Measurements from ENCODE around the gene KIAA1958. TPM values are rescaled to one million over a fixed set of nuclear protein-coding genes. Genes with fewer than 3 reads are reported as not detected.

The KIAA1958 gene
- total and polyA plus RNA-seq, 2 of the 4 experiments (the other 2 are of a cell fraction) = 0.65 to 1.8 TPM

DNA sequence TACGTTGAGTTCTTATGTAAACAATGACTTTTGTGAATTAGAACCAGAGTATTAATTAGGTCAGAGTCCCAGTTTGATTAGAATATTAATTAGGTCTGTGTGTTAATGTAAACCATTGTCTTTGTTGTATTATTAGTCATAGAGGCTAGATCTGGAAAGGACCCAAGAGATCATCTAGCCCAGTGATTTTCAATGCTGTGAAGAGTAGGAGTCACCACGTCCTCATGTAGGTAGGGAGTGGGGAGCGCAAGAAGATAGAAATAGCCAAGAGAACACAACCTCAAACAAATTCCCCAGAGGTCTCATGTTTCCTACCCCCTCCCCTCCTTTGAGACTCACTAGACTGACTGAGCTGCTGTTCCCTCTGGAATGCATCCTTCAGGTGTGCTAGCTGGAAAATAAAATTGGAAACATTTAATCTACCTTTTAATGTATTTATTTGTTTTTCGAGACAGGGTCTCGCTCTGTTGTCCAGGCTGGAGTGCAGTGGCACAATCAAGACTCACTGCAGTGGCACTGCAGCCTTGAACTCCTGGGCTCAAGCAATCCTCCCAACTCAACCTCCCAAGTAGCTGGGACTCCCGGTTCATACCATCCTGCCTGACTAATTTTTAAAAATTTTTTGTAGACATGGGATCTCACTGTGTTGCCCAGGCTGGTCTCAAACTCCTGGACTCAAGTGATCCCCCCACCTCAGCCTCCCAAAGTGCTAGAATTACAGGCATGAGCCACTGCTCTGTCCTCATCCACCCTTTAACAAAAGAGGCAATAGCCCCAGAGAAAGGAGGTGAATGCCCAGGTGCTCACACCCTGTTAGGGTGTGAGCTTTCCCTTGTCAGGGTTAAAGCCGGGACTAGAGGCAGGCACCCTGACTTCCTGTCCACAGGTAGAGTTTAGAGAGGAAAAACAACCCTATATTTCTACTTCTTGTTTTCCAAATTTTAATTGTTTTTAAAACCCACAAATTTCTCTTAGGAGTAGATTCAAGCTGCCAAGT, 138.4 kb downstream of the KIAA1958 start:
- no peak overlapping the region for H2BK120ac ChIP-seq (ENCODE audit: low read depth, low read length)

More for the DNA sequence above, 138.4 kb downstream of the KIAA1958 start:
- Histone ChIP-seq H3K56ac (ENCODE audit: extremely low read depth, insufficient read depth, low read length) (no peak overlapping the region), H4K20me1 (ENCODE audit: insufficient read depth, low read length) (no peaks in the 10 kb centered on the region), H3K4me2 (ENCODE audit: low read depth, low read length) (no peak overlapping the region), H4K91ac (ENCODE audit: insufficient read depth, low read depth, low read length) (no peak overlapping the region), H2BK15ac (ENCODE audit: low read depth, low read length) (no peak overlapping the region), H2AK5ac (ENCODE audit: low read depth, low read length) (no peak overlapping the region), H2BK20ac (ENCODE audit: low read depth, low read length) (no peak overlapping the region), H3K4me1 (ENCODE audit: control insufficient read depth, insufficient read depth, low read length) (no peaks in the 10 kb centered on the region), H3K9me3 (ENCODE audit: control insufficient read depth, insufficient read depth, low read length) (no peaks in the 10 kb centered on the region), H2AK9ac (replicated peaks; ENCODE audit: low read depth, low read length, poor library complexity) (no peak overlapping the region), H3K14ac (replicated peaks; ENCODE audit: low read depth, low read length) (no peak overlapping the region), H3K9ac (ENCODE audit: low read depth, low read length) (no peak overlapping the region), H3K4me3 (ENCODE audit: insufficient read depth, low read depth, low read length) (no peak overlapping the region), H3K4ac (ENCODE audit: low read depth, low read length) (no peak overlapping the region), H3K27me3 (ENCODE audit: control insufficient read depth, insufficient read depth, low read length) (no peaks in the 10 kb centered on the region), H3K27ac (ENCODE audit: insufficient read depth, low read length) (no peak overlapping the region), H4K5ac (ENCODE audit: low read depth, low read length) (no peak overlapping the region), H2BK5ac (ENCODE audit: low read depth, low read length, poor library complexity, severe bottlenecking) (no peak overlapping the region), H2AFZ (replicated peaks; ENCODE audit: low read length, poor library complexity) (no peak overlapping the region), H3K23ac (ENCODE audit: low read depth, low read length) (no peak overlapping the region), H3K9me1 (ENCODE audit: insufficient read depth, low read length) (0 out of 2 replicates have a peak, but pooled peaks cover 4% of the 10 kb centered on the region), H3K36me3 (ENCODE audit: control insufficient read depth, insufficient read depth, low read length) (no peaks in the 10 kb centered on the region), H3K18ac (ENCODE audit: low read depth, low read length) (no peak overlapping the region), H3K79me1 (ENCODE audit: low read depth in 1 of 2, low read length in 2 of 2) (no peaks in the 10 kb centered on the region), H4K8ac (ENCODE audit: low read depth in 2 of 2, low read length in 2 of 2) (no peak overlapping the region)
- ChIA-PET POLR2A (ENCODE audit: unreplicated experiment) (no interaction called here), CTCF (no interaction called here)
- in situ Hi-C loops (cut with MboI; ENCODE audit: low sequenced_read_pairs) = no loop called here
- whole genome bisulfite sequencing, 2 experiments (ENCODE audit: extremely low coverage in 2 of 2, insufficient read length in 1 of 2) = no CpG with 5 or more reads among the region's 7 CpGs
- intact Hi-C loops (cut with micrococcal nuclease) = loop anchor here (10.0 kb wide), 1 partner anchor 130 kb away; no protein-coding TSS in a partner anchor
- BruUV-seq (replicated peaks) = no TSS peak
- DNase-seq = peak; percentile 12
- ATAC-seq (ENCODE audit: low read depth) = no peak
- TF ChIP-seq MAZ (IDR thresholded peaks at IDR 0.05; ENCODE audit: borderline replicate concordance, low read depth, low read length) (no peak), SMC3 (IDR thresholded peaks at IDR 0.05; ENCODE audit: low read depth, low read length) (no peak)
- dilution Hi-C loops (cut with HindIII; ENCODE audit: low sequenced_read_pairs, unreplicated experiment) = no loop called here
